T-cell (primary cell): ENCODE measurements around the gene FRMD5. TPM values are rescaled to one million over a fixed set of nuclear protein-coding genes. Genes with fewer than 3 reads are reported as not detected.

Experiments
- ATAC-seq, 4 experiments: fragments of 200-7000 bp in 3 of 4; fragments of 150-1000 bp in 1 of 4; cut with Tn5 transposase; replicated peaks in 1 of 4; 1 replicate in 3 of 4; 2 replicates in 1 of 4; pipeline ENCODE4 v1.10.0; 2021; ENCODE audit warnings: moderate library complexity in 3 of 4, mild to moderate bottlenecking in 2 of 4, moderate number of reproducible peaks in 1 of 4
- CTCF ChIA-PET, 2 donors: fragments of 300-600 bp; sonication (Branson Sonifier 250); formaldehyde crosslinking; loops; one replicate each; lab custom pipeline; 2022; ENCODE audit warnings: antibody characterized with exemption in 2 of 2; lab: Charles Lee
- POLR2A ChIA-PET, 2 donors: fragments of 300-600 bp; sonication (Branson Sonifier 250); formaldehyde crosslinking; loops; one replicate each; lab custom pipeline; 2022; ENCODE audit warnings: antibody characterized with exemption in 2 of 2; lab: Charles Lee
- DNase-seq, 35 experiments: peaks; one replicate each; pipeline versions ENCODE4 v3.0.0 to v3.0.0-alpha.2; 2013 to 2023
- H3K27ac ChIP-seq: one replicate; pipeline ENCODE4 v1.5.1; 2013; ENCODE audit warnings: low read length
- H3K27me3 ChIP-seq, 2 experiments: replicated peaks in 1 of 2; 1 replicate in 1 of 2; 2 replicates in 1 of 2; pipeline versions ENCODE4 v1.6.1 to v1.7.0; 2013; ENCODE audit warnings: low read length in 1 of 2, mixed read lengths in 1 of 2; ENCODE audit not compliant: control insufficient read depth in 2 of 2, insufficient read depth in 2 of 2; ENCODE audit errors: extremely low read depth in 1 of 2
- H3K36me3 ChIP-seq, 2 donors: 1 replicate in 1 of 2; 2 replicates in 1 of 2; pipeline versions ENCODE4 v1.6.1 to v1.7.0; 2013; ENCODE audit warnings: low read length in 1 of 2; ENCODE audit not compliant: control insufficient read depth in 2 of 2, insufficient read depth in 1 of 2; ENCODE audit errors: extremely low read depth in 1 of 2
- H3K4me1 ChIP-seq, 2 experiments: 1 replicate in 1 of 2; 2 replicates in 1 of 2; pipeline versions ENCODE4 v1.6.1 to v1.7.0; 2013; ENCODE audit warnings: low read length in 2 of 2, mixed read lengths in 1 of 2; ENCODE audit not compliant: insufficient read depth in 2 of 2, control insufficient read depth in 1 of 2; ENCODE audit errors: extremely low read depth in 1 of 2
- H3K4me3 ChIP-seq, 2 donors: 1 replicate in 1 of 2; 2 replicates in 1 of 2; pipeline versions ENCODE4 v1.5.1 to v1.7.0; 2013; ENCODE audit warnings: mild to moderate bottlenecking in 2 of 2, low read length in 1 of 2, moderate library complexity in 1 of 2; ENCODE audit not compliant: control insufficient read depth in 1 of 2; ENCODE audit errors: extremely low read depth in 1 of 2
- H3K9me3 ChIP-seq: 2 replicates; pipeline ENCODE4 v1.7.0; 2013
- H3K27ac Mint-ChIP-seq, 2 donors: one replicate each; pipeline ENCODE4 v1.8.0; 2020 to 2021; ENCODE audit warnings: mild to moderate bottlenecking in 2 of 2, mixed read lengths in 2 of 2
- H3K27me3 Mint-ChIP-seq, 2 donors: one replicate each; pipeline ENCODE4 v1.8.0; 2021 to 2022; ENCODE audit warnings: mixed read lengths in 2 of 2
- H3K36me3 Mint-ChIP-seq: one replicate; pipeline ENCODE4 v1.8.0; 2021; ENCODE audit warnings: mixed read lengths
- H3K4me1 Mint-ChIP-seq, 3 donors: one replicate each; pipeline ENCODE4 v1.8.0; 2020 to 2022; ENCODE audit warnings: mixed read lengths in 3 of 3, mild to moderate bottlenecking in 1 of 3
- H3K4me3 Mint-ChIP-seq, 3 donors: one replicate each; pipeline ENCODE4 v1.8.0; 2020 to 2022; ENCODE audit warnings: mild to moderate bottlenecking in 3 of 3, mixed read lengths in 3 of 3, moderate library complexity in 3 of 3
- H3K9me3 Mint-ChIP-seq, 3 donors: one replicate each; pipeline ENCODE4 v1.8.0; 2020 to 2022; ENCODE audit warnings: mixed read lengths in 3 of 3
- WGBS: methylation state at CpG from one replicate; pipeline ENCODE4 v1.1.5; 2013; ENCODE audit warnings: missing lambda C conversion rate; ENCODE audit not compliant: insufficient coverage; 5-methylcytosine and 5-hydroxymethylcytosine counted together
- total RNA-seq, 35 experiments: library from RNA in 6 of 35; stranded (reverse) in 6 of 35; fragments of 120-200 nt in 1 of 35; gene quantifications; one replicate each; pipeline versions ENCODE4 v1.2.1 to v1.2.4 and lab custom pipeline; 2013 to 2026

The FRMD5 gene
- total RNA-seq, 5 donors from 2014 or later (not counting 1 experiment from before 2014, with no cell fraction given) = 0.09 to 0.26 (median 0.23) TPM; not detected in 2

DNA sequence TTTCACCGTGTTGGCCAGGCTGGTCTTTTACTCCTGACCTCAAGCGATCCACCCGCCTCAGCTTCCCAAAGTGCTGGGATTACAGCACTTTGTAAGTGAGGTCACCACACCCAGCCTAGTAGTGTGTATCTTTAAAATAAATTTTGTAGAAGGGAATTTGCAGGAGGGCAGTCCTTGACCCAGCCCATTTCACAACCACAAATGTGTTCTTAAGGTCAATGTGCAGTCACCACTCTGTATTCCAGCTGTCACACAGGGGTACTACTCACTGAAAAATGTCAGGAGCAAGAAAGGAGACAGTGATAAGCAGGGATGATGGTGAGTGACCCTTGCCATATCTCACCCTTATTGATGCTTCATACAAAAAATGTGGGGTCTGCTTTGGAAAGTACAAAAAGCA, 98.5 kb downstream of the FRMD5 start:
- H3K27ac Mint-ChIP-seq = no peak overlapping the region
- DNase-seq (no peak), ATAC-seq (no peak)
- 100% methylated on average over 3 of the region's 3 CpGs for WGBS
- H3K9me3 Mint-ChIP-seq = no peaks in the 10 kb centered on the region
- H3K9me3 ChIP-seq = no peaks in the 10 kb centered on the region
- no peak overlapping the region for H3K4me3 Mint-ChIP-seq
- H3K36me3 ChIP-seq = no peaks in the 10 kb centered on the region
- H3K4me1 Mint-ChIP-seq = no peaks in the 10 kb centered on the region
- no peak overlapping the region for H3K4me3 ChIP-seq
- H3K27me3 ChIP-seq = peaks cover 0 to 5% of the 10 kb centered on the region in 2 experiments
- peaks cover 17 to 25% of the 10 kb centered on the region in 2 donors for H3K27me3 Mint-ChIP-seq
- POLR2A ChIA-PET = interaction anchor here in 1 of 2 donors (0.6 kb wide), 1 partner anchor 43 kb away, joined by 17 read pairs; no protein-coding TSS in a partner anchor
- H3K36me3 Mint-ChIP-seq = no peaks in the 10 kb centered on the region
- H3K4me1 ChIP-seq = no peaks in the 10 kb centered on the region
- CTCF ChIA-PET = no interaction called here
- H3K27ac ChIP-seq = no peak overlapping the region

DNA sequence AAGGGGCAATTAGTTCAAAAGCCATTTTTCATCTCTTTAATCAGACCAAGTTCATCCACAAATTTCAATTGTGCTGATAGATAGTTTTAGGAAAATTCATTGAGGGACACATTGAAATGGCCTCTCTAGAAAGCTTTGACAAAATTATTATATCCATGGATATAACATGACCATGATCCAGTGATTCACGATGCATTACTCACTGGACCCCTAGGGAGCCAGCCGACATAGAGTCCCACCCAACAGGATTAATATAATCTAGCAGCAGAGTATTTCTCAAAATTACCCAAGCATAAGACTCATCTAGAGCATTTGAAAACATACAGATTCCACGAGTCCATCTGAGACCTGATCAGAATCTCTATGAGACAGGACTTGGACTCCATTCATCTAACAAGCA, 100.3 kb downstream of the FRMD5 start:
- ChIA-PET POLR2A (interaction anchor here in 1 of 2 donors (0.5 kb wide), 1 partner anchor 58 kb away, joined by 4 read pairs; no protein-coding TSS in a partner anchor), CTCF (no interaction called here)
- ATAC-seq = no peak
- Histone ChIP-seq H3K4me3 (no peak overlapping the region), H3K27me3 (peaks cover 0 to 5% of the 10 kb centered on the region in 2 experiments), H3K27ac (no peak overlapping the region), H3K36me3 (no peaks in the 10 kb centered on the region), H3K9me3 (no peaks in the 10 kb centered on the region), H3K4me1 (no peaks in the 10 kb centered on the region)
- 94% methylated on average over 3 of the region's 3 CpGs for WGBS
- H3K9me3 Mint-ChIP-seq = no peaks in the 10 kb centered on the region
- H3K4me1 Mint-ChIP-seq = no peaks in the 10 kb centered on the region
- H3K27me3 Mint-ChIP-seq = peaks cover 17 to 21% of the 10 kb centered on the region in 2 donors
- H3K36me3 Mint-ChIP-seq = no peaks in the 10 kb centered on the region
- H3K4me3 Mint-ChIP-seq = no peak overlapping the region
- no peak overlapping the region for H3K27ac Mint-ChIP-seq
- DNase-seq = no peak

DNA sequence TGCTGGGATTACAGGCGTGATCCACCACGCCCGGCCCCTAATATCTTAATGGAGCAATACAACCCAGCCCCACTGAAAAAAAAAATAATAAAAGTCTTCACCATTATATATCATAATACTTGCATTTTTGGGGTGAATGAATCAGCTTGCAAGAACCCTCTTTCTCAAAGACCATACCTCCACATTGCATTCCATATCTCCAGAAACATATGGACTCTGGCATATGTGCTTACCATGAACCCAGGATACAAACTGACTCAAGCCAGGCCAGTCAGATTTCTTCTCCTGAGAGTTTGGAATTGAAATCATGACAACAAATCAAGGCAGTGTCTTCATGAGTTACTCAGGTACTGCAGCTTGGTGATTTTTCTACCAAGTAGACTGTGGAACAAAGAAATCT, 101.2 kb downstream of the FRMD5 start:
- ChIA-PET POLR2A (no interaction called here), CTCF (no interaction called here)
- no peak overlapping the region for H3K27ac ChIP-seq
- H3K9me3 Mint-ChIP-seq = no peaks in the 10 kb centered on the region
- H3K36me3 ChIP-seq = no peaks in the 10 kb centered on the region
- no peak overlapping the region for H3K27ac Mint-ChIP-seq
- H3K9me3 ChIP-seq = no peaks in the 10 kb centered on the region
- H3K4me3 Mint-ChIP-seq = no peak overlapping the region
- no peaks in the 10 kb centered on the region for H3K4me1 ChIP-seq
- peaks cover 17 to 21% of the 10 kb centered on the region in 2 donors for H3K27me3 Mint-ChIP-seq
- DNase-seq = no peak
- H3K36me3 Mint-ChIP-seq = no peaks in the 10 kb centered on the region
- no peaks in the 10 kb centered on the region for H3K4me1 Mint-ChIP-seq
- no peak overlapping the region for H3K4me3 ChIP-seq
- H3K27me3 ChIP-seq = peaks cover 0 to 5% of the 10 kb centered on the region in 2 experiments
- no peak for ATAC-seq
- WGBS = no CpG with 5 or more reads among the region's 3 CpGs

DNA sequence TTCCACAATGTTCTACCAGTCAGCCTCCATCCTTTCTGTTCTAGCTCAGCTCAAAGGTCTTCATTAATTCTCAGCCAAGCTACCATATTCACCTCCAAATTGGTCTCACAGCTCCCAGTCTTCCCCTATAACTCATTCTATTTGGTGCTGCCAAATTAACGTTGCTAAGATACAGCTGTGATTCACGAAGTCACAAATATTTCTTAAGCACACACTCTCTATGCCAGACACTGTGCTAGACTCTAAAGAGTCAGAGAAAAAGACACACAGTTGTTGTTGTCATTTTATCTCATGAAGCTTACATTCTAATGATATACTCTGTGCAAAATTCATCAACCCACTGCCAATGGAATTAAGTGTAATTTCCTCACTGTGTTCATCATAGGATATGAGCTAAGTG, 102.8 kb downstream of the FRMD5 start:
- WGBS = 75% methylated on average over 2 of the region's 2 CpGs

DNA sequence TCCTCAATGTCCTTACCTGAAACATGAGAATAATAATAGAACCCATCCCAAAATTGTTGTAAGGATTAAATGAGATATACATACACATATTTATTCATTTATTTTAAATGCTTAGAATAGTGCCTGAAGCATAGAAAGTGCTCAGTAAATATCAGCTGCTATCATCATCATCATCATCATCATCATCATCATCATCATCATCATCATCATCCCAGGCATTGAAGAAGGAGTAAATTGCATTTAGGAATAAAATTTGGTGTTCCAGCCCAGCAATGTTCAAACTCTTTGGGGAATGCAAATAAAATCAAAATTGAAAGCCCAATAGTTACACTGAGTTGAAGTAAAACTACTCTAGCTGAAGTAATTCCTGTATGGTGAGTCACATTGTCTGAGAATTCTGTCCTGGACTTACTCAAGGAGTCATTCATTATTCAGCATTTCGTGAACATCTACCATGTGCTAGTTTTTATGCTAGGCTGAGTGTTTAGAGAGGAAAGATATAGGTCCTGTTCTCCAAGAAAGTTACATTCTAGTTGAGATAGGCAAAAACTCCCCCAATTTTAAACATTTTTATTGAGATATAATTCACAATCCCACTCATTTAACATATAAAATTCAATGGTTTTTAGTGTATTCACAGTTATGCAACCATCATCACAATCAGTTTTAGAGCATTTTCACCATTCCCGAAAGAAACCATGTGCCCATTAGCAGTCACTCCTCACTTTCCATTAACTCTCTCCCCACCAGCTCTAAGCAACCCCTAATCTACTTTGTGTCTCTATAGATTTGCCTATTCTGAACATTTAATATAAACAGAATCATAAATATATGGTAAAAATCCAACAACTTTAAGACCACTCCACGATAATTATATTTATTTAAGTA, 107.2 kb downstream of the FRMD5 start:
- no peaks in the 10 kb centered on the region for H3K36me3 Mint-ChIP-seq
- Histone ChIP-seq H3K27ac (no peak overlapping the region), H3K9me3 (no peaks in the 10 kb centered on the region), H3K4me3 (no peak overlapping the region), H3K27me3 (no peaks in the 10 kb centered on the region), H3K36me3 (no peaks in the 10 kb centered on the region), H3K4me1 (no peaks in the 10 kb centered on the region)
- no peak overlapping the region for H3K27ac Mint-ChIP-seq
- no peak for ATAC-seq
- POLR2A ChIA-PET = no interaction called here
- no peak overlapping the region for H3K4me3 Mint-ChIP-seq
- no peaks in the 10 kb centered on the region for H3K9me3 Mint-ChIP-seq
- WGBS = 100% methylated on average over 1 of the region's 3 CpGs
- CTCF ChIA-PET = interaction anchor here in 1 of 2 donors (0.5 kb wide), 1 partner anchor 35 kb away, joined by 3 read pairs; no protein-coding TSS in a partner anchor
- H3K4me1 Mint-ChIP-seq = no peaks in the 10 kb centered on the region
- peaks cover 9 to 13% of the 10 kb centered on the region in 2 donors for H3K27me3 Mint-ChIP-seq
- DNase-seq = no peak

More for the DNA sequence above, 102.8 kb downstream of the FRMD5 start:
- Histone ChIP-seq H3K9me3 (no peaks in the 10 kb centered on the region), H3K27me3 (peaks cover 0 to 5% of the 10 kb centered on the region in 2 experiments), H3K36me3 (no peaks in the 10 kb centered on the region), H3K4me3 (no peak overlapping the region), H3K27ac (no peak overlapping the region), H3K4me1 (no peaks in the 10 kb centered on the region)
- Mint-ChIP-seq H3K4me3 (no peak overlapping the region), H3K27ac (no peak overlapping the region), H3K36me3 (no peaks in the 10 kb centered on the region), H3K27me3 (peaks cover 17 to 21% of the 10 kb centered on the region in 2 donors), H3K4me1 (no peaks in the 10 kb centered on the region), H3K9me3 (no peaks in the 10 kb centered on the region)
- POLR2A ChIA-PET = no interaction called here
- DNase-seq (no peak), ATAC-seq (no peak)
- CTCF ChIA-PET = no interaction called here

DNA sequence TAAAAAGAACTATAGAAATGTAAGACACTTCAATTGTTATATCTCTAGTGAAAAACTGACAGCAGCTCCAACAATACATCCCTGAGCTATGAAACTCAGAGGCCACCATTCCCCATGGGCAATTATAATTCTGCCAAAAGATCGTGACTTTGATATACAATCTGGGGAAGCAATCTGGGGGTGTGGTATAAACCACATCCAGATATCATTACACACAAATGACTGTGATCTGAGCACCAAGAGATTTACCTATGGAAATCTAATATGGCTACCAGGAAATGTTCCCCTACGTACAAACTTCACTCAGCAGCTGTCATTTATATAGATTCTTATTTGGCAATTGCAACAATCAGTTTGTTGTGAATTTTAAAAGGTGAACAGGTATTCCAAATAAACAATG, 110.3 kb downstream of the FRMD5 start:
- DNase-seq = no peak
- Mint-ChIP-seq H3K27me3 (peaks cover 7 to 22% of the 10 kb centered on the region in 2 donors), H3K9me3 (no peaks in the 10 kb centered on the region), H3K4me3 (no peak overlapping the region), H3K36me3 (no peaks in the 10 kb centered on the region), H3K4me1 (no peaks in the 10 kb centered on the region), H3K27ac (no peak overlapping the region)
- Histone ChIP-seq H3K36me3 (no peaks in the 10 kb centered on the region), H3K27me3 (no peaks in the 10 kb centered on the region), H3K4me3 (no peak overlapping the region), H3K27ac (no peak overlapping the region), H3K4me1 (no peaks in the 10 kb centered on the region), H3K9me3 (no peaks in the 10 kb centered on the region)
- WGBS = no CpG with 5 or more reads among the region's 2 CpGs
- ChIA-PET CTCF (interaction anchor here in 1 of 2 donors (0.6 kb wide), 1 partner anchor 156 kb away, joined by 5 read pairs; no protein-coding TSS in a partner anchor), POLR2A (no interaction called here)
- ATAC-seq = no peak
